A204.1 (cell line): Measurements from ENCODE around the gene SH3BGRL2.
A peak's percentile ranks its signal among the peaks of the same experiment; 100 is the strongest.

Source experiments
- FAIRE-seq: peaks from 2 replicates; lab custom pipeline; 2012; peaks lifted over from hg19 to GRCh38; lab: Jason Lieb, UNC

The SH3BGRL2 gene

DNA sequence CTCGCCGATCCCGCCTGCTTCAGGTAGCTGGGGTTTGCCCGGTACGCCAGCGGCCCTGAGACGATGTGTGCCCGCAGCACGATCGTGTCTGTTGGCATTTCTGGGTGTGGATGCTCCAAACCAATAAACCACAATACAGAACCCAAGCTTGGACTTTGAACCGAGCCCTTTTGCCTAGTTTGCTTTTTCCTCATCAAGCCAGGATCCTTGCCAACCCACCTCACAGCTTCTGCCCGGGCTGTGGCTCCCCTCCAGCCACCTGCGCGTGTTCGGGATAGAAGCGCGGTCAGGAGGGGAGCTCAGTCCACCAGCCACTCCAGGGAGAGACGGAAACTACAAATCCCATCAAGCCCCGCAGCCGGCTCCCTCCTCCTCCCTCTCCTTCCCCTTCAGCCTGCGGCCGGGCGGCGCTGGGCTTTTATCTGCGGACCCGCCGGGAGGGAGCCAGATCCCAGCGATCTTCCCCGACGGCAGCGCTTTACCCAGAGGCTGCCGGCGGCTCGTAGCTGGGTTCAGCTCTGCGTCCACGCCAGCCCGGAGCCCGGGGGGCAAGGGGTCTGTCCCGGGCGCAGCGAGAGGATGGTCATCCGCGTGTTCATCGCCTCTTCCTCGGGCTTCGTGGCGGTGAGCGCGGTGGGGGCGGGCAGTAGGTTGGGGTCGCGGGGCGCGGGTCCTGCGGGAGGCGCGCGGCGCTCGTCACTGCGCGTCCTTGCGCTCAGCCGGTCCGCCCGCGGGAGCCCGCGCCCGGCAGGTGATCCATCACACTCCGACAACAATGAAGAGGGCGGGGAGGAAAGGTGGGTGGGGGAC is at the start of gene SH3BGRL2:
Gene SH3BGRL2, plus strand, starts transcription at position 447 of the 810 bp plus-strand sequence. Its CDS starts 133 bp downstream, at position 580.
- no peak for FAIRE-seq

DNA sequence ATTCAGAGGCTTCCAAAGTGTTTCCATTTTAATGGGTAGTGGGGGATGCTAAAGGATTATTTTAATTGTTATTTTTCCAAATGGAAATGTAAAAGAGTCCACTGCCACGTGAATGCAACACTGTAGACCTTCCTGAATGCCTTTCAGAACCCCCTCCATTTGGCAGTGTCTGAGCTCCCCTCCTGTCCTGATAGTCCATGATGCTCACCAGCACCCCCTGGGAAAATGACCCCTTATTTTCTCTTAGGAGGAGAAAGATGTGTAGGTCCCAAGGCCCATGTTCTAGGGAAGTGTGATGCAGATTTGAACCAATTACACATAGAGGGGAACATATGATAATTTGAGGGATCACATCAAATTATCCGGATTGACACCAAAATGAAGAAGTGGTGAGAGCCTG is 46.8 kb upstream of the SH3BGRL2 start:
- no peak for FAIRE-seq

DNA sequence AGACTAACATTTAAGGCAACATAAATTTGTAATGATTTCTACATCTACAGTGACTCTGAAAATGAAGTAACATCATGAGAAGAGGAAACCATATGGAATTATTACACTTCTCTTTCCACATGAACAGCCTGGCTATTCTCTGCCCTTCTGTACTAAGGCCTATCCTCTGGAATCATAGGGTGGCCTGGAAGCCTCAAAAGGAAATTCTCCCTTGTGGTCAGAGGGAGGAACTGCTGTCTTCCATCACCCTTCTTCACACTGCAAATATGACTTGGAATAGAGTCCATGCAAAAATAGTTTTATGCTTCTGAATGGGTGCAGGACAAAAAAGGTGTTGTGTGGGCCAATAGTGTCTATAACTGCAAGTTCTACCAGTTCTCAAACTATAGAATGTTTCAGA is 44.6 kb upstream of the SH3BGRL2 start:
- peak; percentile 55 for FAIRE-seq

DNA sequence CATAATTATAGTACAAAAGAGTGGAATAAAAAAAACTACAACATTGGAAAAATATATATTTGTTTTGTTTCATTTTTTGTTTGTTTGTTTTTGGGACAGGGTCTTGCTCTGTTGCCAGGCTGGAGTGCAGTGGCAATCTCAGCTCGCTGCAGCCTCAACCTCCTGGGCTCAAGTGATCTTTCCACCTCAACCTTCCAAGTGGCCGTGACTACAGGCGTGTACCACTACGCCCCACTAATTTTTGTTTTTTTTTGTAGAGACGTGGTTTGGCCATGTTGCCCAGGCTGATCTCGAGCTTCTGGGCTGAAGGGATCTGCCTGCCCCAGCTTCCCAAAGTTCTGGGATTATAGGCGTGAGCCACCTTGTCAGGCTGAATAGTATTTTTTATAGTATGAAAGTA is 41.4 kb upstream of the SH3BGRL2 start:
- FAIRE-seq, result no peak

DNA sequence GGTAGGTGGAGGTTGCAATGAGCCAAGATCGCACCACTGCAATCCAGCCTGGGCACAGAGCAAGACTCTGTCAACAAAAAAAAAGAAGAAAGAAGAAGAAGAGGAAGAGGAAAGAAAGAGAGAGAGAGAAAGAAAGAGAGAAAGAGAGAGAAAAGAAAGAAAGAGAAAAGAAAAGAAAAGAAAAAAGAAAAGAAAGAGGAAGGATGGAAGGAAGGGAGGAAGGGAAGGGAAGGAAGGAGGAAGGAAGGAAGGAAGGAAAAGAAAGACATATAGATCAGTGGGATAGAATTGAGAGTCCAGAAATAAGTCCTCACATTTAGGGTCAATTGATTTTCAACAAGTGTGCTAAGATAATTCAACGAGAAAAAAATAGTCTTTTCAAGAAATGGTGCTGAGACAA is 34.0 kb upstream of the SH3BGRL2 start:
- no peak for FAIRE-seq

DNA sequence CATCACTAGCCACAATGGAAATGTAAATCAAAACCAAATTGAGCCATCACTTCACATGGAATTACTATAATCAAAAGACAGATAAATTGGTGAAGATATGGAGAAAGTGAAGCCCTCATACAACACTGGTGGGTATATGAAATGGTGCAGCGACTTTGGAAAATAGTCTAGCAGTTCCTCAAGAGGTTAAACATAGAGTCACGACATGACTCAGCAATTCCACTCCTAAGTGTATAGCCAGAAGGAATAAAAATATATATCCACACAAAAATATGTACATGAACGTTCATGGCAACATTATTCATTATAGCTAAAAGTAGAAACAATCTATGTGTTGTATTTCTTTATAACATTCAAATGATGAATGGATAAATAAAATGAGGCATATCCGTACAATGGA is 33.1 kb upstream of the SH3BGRL2 start:
- no peak for FAIRE-seq

DNA sequence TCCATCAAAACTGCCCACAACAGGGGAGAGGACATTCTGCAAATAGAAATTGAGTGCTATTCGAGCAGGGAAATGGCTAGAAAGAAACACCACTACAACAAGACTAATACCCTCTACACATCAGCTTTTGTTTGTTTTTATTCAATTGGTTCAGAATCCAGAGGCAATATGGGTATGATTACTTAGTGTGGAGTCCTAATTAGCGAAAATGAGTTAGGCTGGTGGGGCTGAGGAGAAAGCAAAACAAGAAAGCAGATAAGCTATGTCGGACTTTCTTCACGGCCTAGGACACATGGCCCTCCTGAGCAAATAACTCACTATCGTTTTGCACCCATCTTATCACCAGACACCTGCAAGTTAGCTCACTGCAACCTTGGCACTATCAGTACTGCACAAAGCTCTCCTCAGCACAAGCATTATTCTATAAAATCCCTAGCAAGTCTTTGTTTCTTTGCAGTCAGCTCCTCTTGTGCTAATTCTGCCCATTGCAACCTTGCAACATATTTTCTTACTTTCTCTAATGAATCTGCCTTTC is 31.3 kb upstream of the SH3BGRL2 start:
- FAIRE-seq, result no peak

DNA sequence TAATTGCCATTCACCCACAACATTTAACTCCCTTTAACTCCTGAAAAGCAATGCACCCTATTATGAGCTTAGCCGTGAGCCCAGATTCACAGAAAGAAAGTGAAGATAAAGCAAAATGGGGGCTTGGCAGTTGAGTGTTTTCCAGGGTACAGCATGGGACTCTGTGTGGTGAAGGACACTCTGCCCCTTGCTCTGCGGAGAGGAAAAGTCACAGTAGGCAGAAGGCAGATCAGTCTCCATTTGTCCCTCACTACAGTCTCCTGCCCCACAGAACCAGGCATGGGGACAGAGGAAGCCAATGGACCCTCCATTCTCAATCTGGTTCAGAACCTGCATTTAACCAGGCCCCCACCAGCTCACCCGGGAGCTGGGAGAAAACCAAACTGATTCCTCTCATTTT is 30.8 kb upstream of the SH3BGRL2 start:
- FAIRE-seq, result no peak

DNA sequence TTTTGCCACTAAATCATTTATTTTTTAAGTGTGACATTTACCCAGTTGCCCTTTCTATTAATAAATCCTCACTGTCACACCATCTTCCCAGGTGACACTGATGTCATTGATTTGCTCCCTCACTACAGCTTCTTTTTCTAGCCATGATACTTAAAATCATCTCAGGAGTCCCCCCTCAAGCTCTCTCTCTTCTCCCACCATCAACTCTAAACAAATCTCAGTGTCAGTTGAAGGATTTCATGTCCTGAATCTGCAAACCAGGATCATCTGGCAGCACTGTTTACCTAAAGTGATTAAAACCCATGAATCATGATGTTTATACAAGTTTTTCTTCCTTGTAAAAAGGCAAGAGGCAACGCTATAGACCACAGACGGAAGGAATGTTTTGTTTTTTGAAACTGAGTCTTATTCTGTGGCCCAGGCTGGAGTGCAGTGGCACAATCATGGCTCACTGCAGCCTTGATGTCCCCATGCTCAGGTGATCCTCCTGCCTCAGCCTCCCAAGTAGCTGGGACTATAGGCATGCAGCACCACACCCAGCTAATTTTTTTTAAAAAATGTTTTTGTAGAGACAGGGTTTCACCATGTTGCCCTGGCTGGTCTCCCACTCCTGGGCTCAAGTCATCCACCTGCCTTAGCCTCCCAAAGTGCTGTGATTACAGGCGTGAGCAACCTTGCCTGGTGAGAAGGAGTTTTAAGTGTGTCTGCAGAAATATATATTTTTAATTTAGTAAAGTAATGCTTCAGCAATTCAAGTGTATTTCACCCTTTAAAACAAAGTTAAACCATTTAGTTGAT is 30.1 kb upstream of the SH3BGRL2 start:
- FAIRE-seq, result no peak

DNA sequence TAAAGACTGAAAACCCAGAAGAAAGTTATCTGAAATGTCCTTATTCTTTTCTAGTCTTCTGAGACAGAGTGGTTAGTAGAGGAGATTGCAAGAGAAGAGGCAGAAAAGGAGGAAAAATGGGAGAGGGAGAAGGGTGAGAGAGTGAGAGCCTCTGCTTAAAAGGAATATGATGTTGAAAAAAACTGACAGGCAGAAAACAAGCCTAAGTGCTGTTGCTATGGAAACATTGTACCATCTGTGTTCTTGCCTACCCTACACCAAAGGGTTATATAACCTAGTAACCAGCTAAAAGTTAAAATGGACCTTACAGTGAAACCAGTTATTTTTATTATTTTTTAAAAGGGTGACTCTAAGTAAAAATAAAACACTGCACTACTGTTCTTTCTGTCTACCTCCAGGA is 28.3 kb upstream of the SH3BGRL2 start:
- no peak for FAIRE-seq

DNA sequence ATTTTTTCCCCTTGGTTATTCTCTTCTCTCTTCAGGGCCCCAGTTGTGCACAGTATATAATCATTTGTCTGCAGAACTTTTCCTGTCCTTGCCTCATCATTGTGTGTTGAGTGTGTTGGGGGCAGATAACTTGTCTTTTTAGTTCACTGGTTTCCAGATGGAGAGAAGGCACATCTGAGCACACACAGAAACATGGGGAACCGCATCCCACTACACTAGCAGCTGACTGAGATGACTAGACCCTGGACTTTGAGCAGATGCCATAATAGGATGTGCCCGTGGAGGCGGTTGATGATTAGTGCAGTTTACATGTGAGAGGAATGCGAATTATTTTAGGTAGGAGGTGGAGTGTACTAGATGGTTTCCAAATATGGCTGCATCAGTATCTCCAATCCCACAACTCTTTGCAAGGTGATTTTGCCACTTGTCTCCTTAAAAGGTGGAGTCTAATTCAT is 26.5 kb upstream of the SH3BGRL2 start:
- no peak for FAIRE-seq

DNA sequence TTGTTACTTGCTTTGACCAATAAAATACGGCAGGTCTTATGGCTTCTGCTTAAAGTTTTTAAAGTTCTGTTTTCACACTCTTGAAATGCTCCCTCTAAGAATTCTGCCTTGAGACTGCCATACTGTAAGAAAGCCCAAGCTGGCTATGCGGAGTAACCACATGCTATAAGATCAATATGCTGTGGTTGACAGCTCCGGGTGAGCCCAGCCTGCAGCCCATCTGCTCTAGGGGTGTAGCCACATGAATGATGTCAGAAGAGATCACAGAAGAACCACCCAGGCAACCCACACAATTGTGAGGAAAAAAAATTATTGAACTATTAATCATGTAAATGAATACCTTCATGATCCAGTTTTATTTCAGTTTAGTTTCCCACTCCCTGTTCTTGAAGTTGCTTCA is 26.1 kb upstream of the SH3BGRL2 start:
- no peak for FAIRE-seq

DNA sequence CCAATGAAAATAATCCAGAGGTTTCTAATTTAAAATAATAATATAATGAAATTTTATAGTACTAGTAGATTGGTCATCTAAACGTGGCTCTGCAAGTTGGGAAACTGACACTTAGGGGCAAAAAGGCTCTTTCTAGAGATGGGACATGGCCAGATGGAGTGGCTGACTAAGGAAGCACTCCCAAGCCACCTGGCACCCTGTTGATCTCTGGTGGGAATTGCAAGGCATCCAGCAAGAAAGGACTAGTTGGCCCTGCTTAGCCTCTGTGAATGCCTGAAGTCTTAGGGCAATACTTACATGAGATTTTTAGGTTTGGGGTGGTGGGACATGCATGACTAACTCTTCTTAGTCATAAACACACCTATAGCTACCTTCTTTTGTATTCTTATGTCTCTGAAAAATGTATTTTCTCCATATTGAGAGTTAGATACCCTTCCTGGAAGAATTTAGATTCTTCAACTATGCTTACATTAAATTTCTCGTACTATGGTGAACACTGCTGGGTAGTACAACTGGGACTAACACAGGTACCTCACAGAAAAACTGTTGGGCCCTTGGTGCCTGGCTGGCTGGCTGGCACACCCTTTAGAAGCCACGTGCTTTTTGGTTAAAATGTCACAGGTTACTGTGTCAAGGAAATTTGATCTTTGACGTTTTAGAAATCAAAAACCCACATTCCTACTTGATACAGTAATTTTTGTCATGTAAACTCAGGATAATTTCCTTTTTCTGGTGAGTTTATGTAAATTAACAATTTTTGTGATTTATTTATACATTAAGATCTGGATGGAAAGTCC is 25.0 kb upstream of the SH3BGRL2 start:
- no peak for FAIRE-seq

DNA sequence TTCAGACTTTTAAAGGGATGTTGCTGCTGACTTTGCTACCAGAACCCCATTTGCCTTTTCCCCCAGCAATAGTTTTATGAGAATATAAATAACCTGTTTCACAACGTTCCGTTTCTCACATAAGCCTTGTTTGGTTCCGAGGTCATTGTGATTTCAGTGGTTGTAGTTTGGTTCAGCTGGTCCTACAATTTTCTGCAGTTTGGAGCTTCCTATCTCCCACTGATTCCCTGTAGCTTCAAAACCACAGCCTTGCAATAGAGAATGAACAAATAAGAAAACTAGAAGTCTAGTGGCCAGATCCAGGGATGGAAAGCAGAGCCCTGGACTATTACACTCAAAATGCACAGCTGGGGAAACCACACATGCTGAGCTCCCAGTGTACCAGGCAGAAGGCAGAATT is 24.1 kb upstream of the SH3BGRL2 start:
- FAIRE-seq, result no peak

DNA sequence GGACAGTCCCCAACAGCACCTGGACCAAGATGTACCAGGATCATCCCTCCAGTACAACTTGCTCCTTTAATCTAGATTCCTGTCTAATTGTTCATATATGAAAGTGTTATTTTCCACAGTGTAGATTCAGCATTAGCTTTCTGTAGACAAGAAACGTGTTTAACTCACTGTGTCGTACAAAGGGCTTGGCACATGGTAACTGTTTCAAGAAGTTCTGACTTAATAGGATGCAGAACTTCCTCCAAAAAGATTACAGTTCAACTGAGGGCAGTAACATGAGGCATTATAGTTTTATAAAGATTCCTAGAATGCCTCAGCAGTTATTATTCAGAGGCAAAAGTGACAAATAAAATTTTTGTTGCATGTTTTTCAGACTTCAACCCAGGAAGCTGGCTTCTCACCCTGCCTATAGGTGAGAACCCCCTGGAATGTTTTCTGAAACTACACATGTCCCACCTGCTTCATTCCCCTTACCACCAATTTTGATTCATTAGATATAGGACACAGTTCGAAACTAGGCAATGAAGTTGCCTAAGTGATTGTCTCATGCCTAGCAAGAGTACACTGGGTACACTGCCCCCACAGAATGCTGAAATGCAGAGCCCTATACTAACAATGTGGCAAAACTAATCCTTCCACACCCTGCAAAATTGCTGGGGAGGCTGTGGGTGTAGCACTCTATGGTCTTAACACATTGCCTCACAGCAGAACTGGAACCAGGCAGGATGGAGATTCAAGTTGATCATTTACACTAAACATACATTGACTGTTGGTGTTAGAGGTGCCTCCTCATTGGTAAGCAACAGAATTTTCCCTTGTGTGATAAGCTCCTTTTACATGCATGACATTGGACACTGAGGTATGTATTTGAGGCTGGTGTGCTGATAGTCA is 22.6 kb upstream of the SH3BGRL2 start:
- FAIRE-seq, result no peak

DNA sequence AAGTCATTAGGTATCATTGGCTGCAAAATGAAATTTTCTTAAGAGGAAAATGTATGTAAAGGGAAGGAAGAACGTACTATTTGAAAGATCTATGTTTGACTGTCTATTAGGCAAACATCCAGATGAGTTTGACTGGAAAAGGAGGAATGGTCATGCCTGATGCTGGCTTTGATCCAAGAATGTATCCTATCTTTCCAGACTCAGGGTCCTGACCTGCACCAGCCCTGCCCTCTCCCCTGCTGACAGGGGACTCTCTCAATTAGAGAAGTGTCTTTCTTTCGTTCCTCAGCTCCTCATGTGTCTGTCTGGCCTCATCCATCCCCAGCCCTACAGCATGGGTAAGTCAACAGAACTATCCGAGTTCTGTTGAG is 21.9 kb upstream of the SH3BGRL2 start:
- no peak for FAIRE-seq

DNA sequence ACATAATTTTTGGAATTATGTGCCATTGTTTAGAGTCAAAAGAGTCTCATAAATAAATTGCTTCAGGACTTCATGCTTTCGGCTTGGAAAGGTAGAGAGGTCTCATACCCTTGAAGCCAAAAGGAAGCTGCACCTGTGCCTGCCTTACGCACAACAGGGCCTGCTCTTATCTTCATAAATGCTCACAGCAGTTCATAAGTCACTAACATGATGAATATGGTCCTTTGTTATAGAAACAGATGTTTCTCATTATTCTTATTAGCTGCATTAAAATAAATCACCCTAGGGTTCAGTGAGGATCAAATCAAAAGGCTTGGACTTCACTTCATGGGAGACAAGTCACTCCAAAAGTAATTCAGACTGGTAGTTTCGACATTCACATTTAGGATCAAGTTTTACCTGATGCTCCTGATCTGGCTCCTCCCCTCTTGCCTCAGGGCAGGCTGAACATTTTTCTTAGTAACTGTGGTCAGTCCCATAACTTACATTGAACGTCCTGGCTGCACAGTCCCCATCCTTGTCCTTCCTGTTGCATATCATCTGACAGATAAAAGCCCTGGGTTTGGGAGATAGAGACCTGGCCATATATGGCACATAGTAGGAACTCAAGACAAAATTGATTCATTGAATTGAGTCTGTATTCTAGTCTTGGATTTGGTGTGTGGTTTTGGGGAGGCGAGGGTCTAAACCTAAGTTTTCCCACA is 20.7 kb upstream of the SH3BGRL2 start:
- no peak for FAIRE-seq

DNA sequence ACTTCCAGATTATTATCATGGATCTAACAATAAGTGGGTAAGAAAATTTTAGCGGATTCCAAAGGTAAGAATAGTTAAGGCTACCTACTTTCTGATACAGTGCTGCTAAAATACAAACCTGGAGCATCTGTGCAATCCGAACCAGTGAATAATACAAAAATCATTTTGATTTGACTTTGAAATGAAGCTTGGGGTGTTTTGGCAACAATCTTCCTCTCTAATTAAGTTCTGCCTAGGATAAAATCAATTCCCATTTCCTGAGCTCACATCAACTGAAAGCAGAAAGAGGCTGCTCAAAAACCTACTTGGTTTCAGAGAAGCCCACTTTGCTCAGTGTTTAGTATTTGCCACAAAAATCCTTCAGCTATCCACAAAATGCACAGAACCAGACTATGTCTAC is 18.7 kb upstream of the SH3BGRL2 start:
- no peak for FAIRE-seq

DNA sequence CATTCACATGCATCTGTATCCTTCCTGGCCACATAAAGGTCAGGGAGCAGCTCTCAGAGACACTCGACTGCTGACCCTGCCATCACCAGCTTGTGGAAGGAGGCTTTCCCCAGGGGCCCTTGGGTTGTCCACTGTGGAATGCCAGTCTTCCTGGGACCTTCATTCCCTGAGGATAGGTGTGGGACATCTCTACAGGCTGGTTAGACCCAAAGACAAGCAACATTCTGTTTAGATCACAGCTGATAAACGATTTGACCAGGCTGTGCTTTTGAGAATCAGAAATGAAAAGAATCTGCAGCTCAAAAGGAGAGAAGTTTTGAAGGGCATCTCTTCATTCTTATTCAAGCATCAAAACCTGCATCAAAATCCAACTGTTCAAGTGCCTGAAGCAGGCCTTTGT is 18.2 kb upstream of the SH3BGRL2 start:
- FAIRE-seq, result no peak

DNA sequence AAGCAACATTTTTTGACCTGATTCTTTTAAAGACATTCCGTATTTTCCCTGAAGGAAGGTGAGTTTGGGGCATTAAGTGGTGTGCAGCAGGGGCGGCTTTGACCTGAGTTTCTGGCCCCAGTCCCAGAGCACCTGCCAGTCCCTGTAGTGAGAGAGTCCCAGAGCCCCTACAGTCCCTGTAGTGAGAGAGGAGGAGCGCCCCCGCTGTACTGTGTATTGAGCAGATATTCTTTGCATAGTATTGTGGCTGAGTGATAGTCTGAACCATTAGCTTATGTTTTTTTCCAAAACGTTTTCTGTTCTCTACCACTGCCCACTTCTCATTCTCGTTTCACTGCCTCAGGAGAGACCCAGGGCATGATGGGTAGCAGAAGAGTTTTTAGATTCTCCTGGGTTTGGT is 17.2 kb upstream of the SH3BGRL2 start:
- FAIRE-seq, result no peak
